Panc1 (cell line): ENCODE data around the gene FAR2. TPM values are rescaled to one million over a fixed set of nuclear protein-coding genes. Genes with fewer than 3 reads are reported as not detected.

Experiments
- ATAC-seq: fragments of 200-7000 bp; cut with Tn5 transposase; 2 replicates; pipeline ENCODE4 v1.9.1; 2020; ENCODE audit warnings: mild to moderate bottlenecking, moderate library complexity
- BruUV-seq: library from RNA; stranded (reverse); fragments of 400-500 nt; replicated peaks from 2 replicates; lab custom pipeline; 2021; lab: Mats Ljungman, UMichigan
- CTCF ChIA-PET: fragments of 300-600 bp; sonication (Branson Sonifier 250); formaldehyde crosslinking; loops from one replicate; lab custom pipeline; 2022; ENCODE audit warnings: antibody characterized with exemption; lab: Charles Lee
- POLR2A ChIA-PET: fragments of 300-600 bp; sonication (Branson Sonifier 250); formaldehyde crosslinking; loops from one replicate; lab custom pipeline; 2022; ENCODE audit warnings: antibody characterized with exemption; lab: Charles Lee
- DNase-seq: peaks from one replicate; pipeline ENCODE4 v3.0.0-alpha.2; 2010; ENCODE audit warnings: low read depth, low spot score
- H3K27ac ChIP-seq: 2 replicates; pipeline ENCODE4 v1.5.1; 2011; ENCODE audit warnings: mild to moderate bottlenecking, low read length, inconsistent platforms
- H3K27me3 ChIP-seq: fragments of 200-500 bp; sonication (Bioruptor generic); 2 replicates; pipeline ENCODE4 v1.6.0; 2014; ENCODE audit warnings: low read length, inconsistent platforms; ENCODE audit not compliant: control insufficient read depth, insufficient read depth
- H3K36me3 ChIP-seq: fragments of 200-500 bp; sonication (Bioruptor generic); 2 replicates; pipeline ENCODE4 v1.5.1; 2014; ENCODE audit warnings: inconsistent platforms, mild to moderate bottlenecking, low read length, moderate library complexity; ENCODE audit not compliant: control insufficient read depth, insufficient read depth
- H3K4me1 ChIP-seq: 2 replicates; pipeline ENCODE4 v1.5.1; 2011; ENCODE audit warnings: inconsistent platforms, mild to moderate bottlenecking, low read length, moderate library complexity; ENCODE audit not compliant: control insufficient read depth, insufficient read depth
- H3K4me3 ChIP-seq, 2 experiments: 2 replicates each; pipeline ENCODE4 v1.5.1; 2011 to 2012; ENCODE audit warnings: low read depth in 2 of 2, low read length in 2 of 2, mild to moderate bottlenecking in 2 of 2, inconsistent platforms in 1 of 2, moderate library complexity in 1 of 2
- H3K9me3 ChIP-seq: fragments of 200-500 bp; sonication (Bioruptor generic); 2 replicates; pipeline ENCODE4 v1.5.1; 2014; ENCODE audit warnings: low read depth, mild to moderate bottlenecking, inconsistent platforms, low read length, moderate library complexity; ENCODE audit not compliant: control insufficient read depth, insufficient read depth
- POLR2AphosphoS5 ChIP-seq: IDR thresholded peaks from 2 replicates; pipeline ENCODE4 v1.6.1; 2012; ENCODE audit warnings: mild to moderate bottlenecking, low read depth, low read length, moderate library complexity
- SIN3A ChIP-seq: IDR thresholded peaks from 2 replicates; pipeline ENCODE4 v1.6.1; 2012; ENCODE audit warnings: low read depth, mild to moderate bottlenecking, low read length, moderate library complexity, borderline replicate concordance; ENCODE audit not compliant: insufficient read depth
- in situ Hi-C: cut with HindIII; loops from 2 replicates; pipeline ENCODE4 v1.10.0; 2016; ENCODE audit warnings: low sequenced_read_pairs, low pct_unique_long_range_greater_than_20kb
- intact Hi-C: fragments of 100-400 bp; cut with micrococcal nuclease; formaldehyde crosslinking; loops from one replicate; pipeline ENCODE4 v1.10.0; 2022; ENCODE audit not compliant: unreplicated experiment
- total RNA-seq: library from RNA; stranded (reverse); gene quantifications from one replicate; pipeline ENCODE4 v1.2.1, GENCODE V29; 2021; ENCODE audit not compliant: unreplicated experiment
- TF ChIP-seq, protein P1 (sequence below), 2 experiments: IDR thresholded peaks; 2 replicates each; pipeline ENCODE4 v1.6.1; 2011 to 2012; ENCODE audit warnings: low read depth in 2 of 2, control low read depth in 1 of 2, low read length in 1 of 2, mild to moderate bottlenecking in 1 of 2, moderate library complexity in 1 of 2; ENCODE audit not compliant: insufficient read depth in 1 of 2
- TF ChIP-seq, protein P2 (sequence below): fragments of 450-650 bp; IDR thresholded peaks from 2 replicates; pipeline ENCODE4 v1.5.1; 2017; ENCODE audit warnings: mild to moderate bottlenecking

FAR2 gene
- total RNA-seq, 1 experiment from 2014 or later, result 6.2 TPM

DNA sequence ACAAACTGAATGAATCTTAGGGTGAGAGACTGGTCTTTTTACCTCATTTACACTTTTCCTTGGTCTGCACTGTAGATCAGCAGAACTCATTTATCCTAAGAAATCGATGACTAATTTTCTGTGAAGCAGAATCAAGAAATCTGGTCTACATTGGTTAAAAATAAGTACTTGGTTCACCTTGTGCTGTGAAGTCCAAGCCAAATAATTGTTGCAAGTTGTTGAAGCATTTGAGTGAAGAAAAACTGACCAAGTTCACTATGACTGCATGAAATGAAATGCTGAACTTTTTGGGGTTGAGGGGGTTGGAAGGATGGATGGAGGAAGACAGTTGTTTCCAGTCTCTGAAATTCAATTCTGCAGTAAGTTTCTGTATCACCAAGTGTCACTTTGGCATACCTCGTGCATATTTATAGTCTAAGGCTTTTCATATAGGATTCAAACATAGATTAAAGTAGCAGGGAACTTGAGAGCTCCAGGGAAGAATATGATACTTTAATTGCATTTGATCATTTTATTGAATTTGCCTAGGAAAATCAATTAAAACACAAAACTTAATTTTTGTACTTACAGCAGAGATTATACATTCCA, 75.0 kb downstream of the FAR2 start:
- no peaks in the 10 kb centered on the region for H3K4me1 ChIP-seq
- H3K9me3 ChIP-seq, result no peaks in the 10 kb centered on the region
- POLR2A ChIA-PET, result no interaction called here
- no peaks in the 10 kb centered on the region for H3K27me3 ChIP-seq
- CTCF ChIA-PET, result no interaction called here
- TF ChIP-seq POLR2AphosphoS5, result no peak
- TF ChIP-seq, protein P1, sequence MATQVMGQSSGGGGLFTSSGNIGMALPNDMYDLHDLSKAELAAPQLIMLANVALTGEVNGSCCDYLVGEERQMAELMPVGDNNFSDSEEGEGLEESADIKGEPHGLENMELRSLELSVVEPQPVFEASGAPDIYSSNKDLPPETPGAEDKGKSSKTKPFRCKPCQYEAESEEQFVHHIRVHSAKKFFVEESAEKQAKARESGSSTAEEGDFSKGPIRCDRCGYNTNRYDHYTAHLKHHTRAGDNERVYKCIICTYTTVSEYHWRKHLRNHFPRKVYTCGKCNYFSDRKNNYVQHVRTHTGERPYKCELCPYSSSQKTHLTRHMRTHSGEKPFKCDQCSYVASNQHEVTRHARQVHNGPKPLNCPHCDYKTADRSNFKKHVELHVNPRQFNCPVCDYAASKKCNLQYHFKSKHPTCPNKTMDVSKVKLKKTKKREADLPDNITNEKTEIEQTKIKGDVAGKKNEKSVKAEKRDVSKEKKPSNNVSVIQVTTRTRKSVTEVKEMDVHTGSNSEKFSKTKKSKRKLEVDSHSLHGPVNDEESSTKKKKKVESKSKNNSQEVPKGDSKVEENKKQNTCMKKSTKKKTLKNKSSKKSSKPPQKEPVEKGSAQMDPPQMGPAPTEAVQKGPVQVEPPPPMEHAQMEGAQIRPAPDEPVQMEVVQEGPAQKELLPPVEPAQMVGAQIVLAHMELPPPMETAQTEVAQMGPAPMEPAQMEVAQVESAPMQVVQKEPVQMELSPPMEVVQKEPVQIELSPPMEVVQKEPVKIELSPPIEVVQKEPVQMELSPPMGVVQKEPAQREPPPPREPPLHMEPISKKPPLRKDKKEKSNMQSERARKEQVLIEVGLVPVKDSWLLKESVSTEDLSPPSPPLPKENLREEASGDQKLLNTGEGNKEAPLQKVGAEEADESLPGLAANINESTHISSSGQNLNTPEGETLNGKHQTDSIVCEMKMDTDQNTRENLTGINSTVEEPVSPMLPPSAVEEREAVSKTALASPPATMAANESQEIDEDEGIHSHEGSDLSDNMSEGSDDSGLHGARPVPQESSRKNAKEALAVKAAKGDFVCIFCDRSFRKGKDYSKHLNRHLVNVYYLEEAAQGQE (IDR thresholded peaks at IDR 0.05; ENCODE audit: insufficient read depth in 1 of 2, low read depth in 2 of 2, low read length in 1 of 2), result no peak
- TF ChIP-seq, protein P2, sequence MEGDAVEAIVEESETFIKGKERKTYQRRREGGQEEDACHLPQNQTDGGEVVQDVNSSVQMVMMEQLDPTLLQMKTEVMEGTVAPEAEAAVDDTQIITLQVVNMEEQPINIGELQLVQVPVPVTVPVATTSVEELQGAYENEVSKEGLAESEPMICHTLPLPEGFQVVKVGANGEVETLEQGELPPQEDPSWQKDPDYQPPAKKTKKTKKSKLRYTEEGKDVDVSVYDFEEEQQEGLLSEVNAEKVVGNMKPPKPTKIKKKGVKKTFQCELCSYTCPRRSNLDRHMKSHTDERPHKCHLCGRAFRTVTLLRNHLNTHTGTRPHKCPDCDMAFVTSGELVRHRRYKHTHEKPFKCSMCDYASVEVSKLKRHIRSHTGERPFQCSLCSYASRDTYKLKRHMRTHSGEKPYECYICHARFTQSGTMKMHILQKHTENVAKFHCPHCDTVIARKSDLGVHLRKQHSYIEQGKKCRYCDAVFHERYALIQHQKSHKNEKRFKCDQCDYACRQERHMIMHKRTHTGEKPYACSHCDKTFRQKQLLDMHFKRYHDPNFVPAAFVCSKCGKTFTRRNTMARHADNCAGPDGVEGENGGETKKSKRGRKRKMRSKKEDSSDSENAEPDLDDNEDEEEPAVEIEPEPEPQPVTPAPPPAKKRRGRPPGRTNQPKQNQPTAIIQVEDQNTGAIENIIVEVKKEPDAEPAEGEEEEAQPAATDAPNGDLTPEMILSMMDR, result no peak
- H3K36me3 ChIP-seq, result no peaks in the 10 kb centered on the region
- in situ Hi-C loops, result no loop called here
- no peak overlapping the region for H3K27ac ChIP-seq
- no peak for ATAC-seq
- intact Hi-C loops, result no loop called here
- H3K4me3 ChIP-seq, result no peak overlapping the region
- no peak for DNase-seq
- BruUV-seq, result no TSS peak

DNA sequence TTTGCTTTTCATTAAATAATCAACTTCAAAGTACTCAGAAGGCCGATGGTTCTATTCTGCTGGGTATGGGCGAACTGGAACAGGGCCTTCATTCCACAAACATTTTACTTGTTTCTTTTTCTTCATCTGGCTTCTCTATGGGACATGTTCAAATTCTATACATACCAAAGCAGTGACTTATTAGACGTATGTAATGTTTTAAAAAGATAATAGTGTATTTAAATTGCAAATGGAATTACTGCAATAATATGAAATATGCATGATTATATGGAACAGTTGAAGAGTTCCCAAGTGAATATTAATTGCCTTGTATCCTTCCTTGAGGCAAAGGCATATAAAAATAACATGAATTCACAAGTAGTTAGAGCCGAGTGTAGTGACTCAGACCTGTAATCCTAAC, 75.5 kb downstream of the FAR2 start:
- TF ChIP-seq POLR2AphosphoS5 (no peak), SIN3A (no peak)
- TF ChIP-seq, protein P2, result no peak
- Histone ChIP-seq H3K4me1 (no peaks in the 10 kb centered on the region), H3K36me3 (no peaks in the 10 kb centered on the region), H3K9me3 (no peaks in the 10 kb centered on the region), H3K4me3 (no peak overlapping the region), H3K27ac (no peak overlapping the region), H3K27me3 (no peaks in the 10 kb centered on the region)
- in situ Hi-C loops (no loop called here), intact Hi-C loops (no loop called here)
- DNase-seq (no peak), ATAC-seq (no peak)
- POLR2A ChIA-PET, result no interaction called here
- CTCF ChIA-PET, result no interaction called here
- no TSS peak for BruUV-seq
